Neural progenitor cell (in vitro differentiated cells): ENCODE measurements around the gene GPA33. TPM values are rescaled to one million over a fixed set of nuclear protein-coding genes. Genes with fewer than 3 reads are reported as not detected.

Experiments
- DNase-seq: peaks from one replicate; pipeline ENCODE4 v3.0.0-alpha.2; 2016; ENCODE audit warnings: low spot score
- H2AFZ ChIP-seq: fragments of 200-600 bp; sonication (generic); replicated peaks from 2 replicates; pipeline ENCODE4 v1.6.1; 2016; ENCODE audit warnings: antibody characterized with exemption
- H3F3A ChIP-seq: fragments of 200-600 bp; sonication (generic); 2 replicates; pipeline ENCODE4 v1.6.1; 2016; ENCODE audit warnings: antibody characterized with exemption, low read depth
- H3K27ac ChIP-seq: fragments of 200-600 bp; sonication (generic); 2 replicates; pipeline ENCODE4 v1.5.1; 2016; ENCODE audit warnings: mild to moderate bottlenecking
- H3K27me3 ChIP-seq: fragments of 200-600 bp; sonication (generic); 2 replicates; pipeline ENCODE4 v1.6.1; 2016; ENCODE audit warnings: mild to moderate bottlenecking, moderate library complexity
- H3K36me3 ChIP-seq: fragments of 200-600 bp; sonication (generic); 2 replicates; pipeline ENCODE4 v1.5.1; 2016
- H3K4me1 ChIP-seq: fragments of 200-600 bp; sonication (generic); 2 replicates; pipeline ENCODE4 v1.6.1; 2016; ENCODE audit warnings: mixed run types
- H3K4me2 ChIP-seq: fragments of 200-600 bp; sonication (generic); 2 replicates; pipeline ENCODE4 v1.6.1; 2016
- H3K4me3 ChIP-seq: fragments of 200-600 bp; sonication (generic); 2 replicates; pipeline ENCODE4 v1.5.1; 2016
- H3K79me2 ChIP-seq: fragments of 200-600 bp; sonication (generic); 2 replicates; pipeline ENCODE4 v1.6.1; 2016; ENCODE audit warnings: low read depth
- H3K9ac ChIP-seq: fragments of 200-600 bp; sonication (generic); 2 replicates; pipeline ENCODE4 v1.6.1; 2016
- H3K9me3 ChIP-seq: fragments of 200-600 bp; sonication (generic); 2 replicates; pipeline ENCODE4 v1.5.1; 2016; ENCODE audit warnings: low read depth
- H4K20me1 ChIP-seq: fragments of 200-600 bp; sonication (generic); 2 replicates; pipeline ENCODE4 v1.6.1; 2016; ENCODE audit warnings: low read depth
- H3K27ac Mint-ChIP-seq: 3 replicates; pipeline ENCODE4 v1.8.0; 2021; ENCODE audit warnings: mixed read lengths
- H3K27me3 Mint-ChIP-seq: 2 replicates; pipeline ENCODE4 v1.8.0; 2022; ENCODE audit warnings: low read depth, mild to moderate bottlenecking, inconsistent platforms, moderate library complexity, mixed read lengths; ENCODE audit not compliant: insufficient read depth
- H3K36me3 Mint-ChIP-seq: 3 replicates; pipeline ENCODE4 v1.8.0; 2021; ENCODE audit warnings: mixed read lengths
- H3K4me1 Mint-ChIP-seq: 3 replicates; pipeline ENCODE4 v1.8.0; 2021; ENCODE audit warnings: mixed read lengths
- H3K4me3 Mint-ChIP-seq: 3 replicates; pipeline ENCODE4 v1.8.0; 2021; ENCODE audit warnings: mild to moderate bottlenecking, moderate library complexity, mixed read lengths
- H3K9me3 Mint-ChIP-seq: 3 replicates; pipeline ENCODE4 v1.8.0; 2020; ENCODE audit warnings: mixed read lengths
- EZH2 ChIP-seq: fragments of 200-600 bp; sonication (generic); IDR thresholded peaks from 2 replicates; pipeline ENCODE4 v1.6.1; 2017; ENCODE audit warnings: antibody characterized with exemption, mild to moderate bottlenecking, moderate library complexity
- EZH2phosphoT487 ChIP-seq: fragments of 200-600 bp; sonication (generic); IDR thresholded peaks from 2 replicates; pipeline ENCODE4 v1.6.1; 2017; ENCODE audit warnings: antibody characterized with exemption
- total RNA-seq: library from RNA; depleted of rRNA; stranded (reverse); fragments of >200 nt; gene quantifications from 2 replicates; pipeline ENCODE4 v1.2.3, GENCODE V29; 2015; ENCODE audit warnings: low replicate concordance
- TF ChIP-seq, protein P1 (sequence below): fragments of 200-600 bp; sonication (generic); IDR thresholded peaks from 2 replicates; pipeline ENCODE4 v1.5.1; 2017; ENCODE audit warnings: antibody characterized with exemption, mild to moderate bottlenecking

Gene GPA33
- total RNA-seq, 1 donor from 2014 or later = 0.52 TPM

DNA sequence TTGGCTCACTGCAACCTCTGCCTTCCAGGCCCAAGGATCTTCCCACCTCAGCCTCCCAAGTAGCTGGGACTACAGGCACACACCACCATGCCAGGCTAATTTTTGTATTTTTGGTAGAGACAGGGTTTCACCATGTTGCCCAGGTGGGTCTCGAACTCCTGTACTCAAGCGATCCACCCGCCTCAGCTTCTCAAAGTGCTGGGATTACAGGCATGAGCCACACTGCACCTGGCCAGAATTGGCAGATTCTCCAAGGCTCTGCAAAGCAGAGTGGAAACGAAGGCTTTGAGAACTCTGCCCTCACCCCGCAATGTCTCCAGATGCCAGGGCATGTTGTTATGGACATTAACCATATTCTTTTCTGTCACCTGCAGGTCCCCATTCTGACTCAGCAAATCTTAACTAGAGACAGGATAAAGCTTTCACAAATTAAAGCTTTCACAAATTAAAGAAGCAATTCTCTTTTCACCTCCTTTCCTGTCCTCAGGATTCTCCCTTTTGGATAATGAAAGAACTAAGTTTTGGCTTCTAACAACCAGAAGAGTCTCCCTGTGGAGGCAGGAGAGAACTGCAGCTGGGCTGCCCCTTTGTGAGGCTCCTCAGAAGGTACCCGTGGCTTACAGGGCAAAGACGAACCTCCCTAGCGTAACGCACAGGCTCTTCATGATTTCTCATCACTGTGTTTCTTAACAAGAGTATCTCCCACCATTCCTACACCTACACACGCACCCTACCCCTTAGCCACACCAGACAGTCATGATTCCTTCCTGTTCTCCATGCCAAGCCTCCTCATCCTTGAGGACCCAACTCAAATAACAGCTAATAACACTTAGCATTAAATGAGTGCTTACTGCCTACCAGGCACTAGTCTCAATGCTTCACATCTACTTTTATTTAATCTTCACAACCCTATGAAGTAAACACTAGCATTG is 29.8 kb downstream of the GPA33 start:
- Mint-ChIP-seq H3K36me3 (no peaks in the 10 kb centered on the region), H3K4me1 (peaks cover 15% of the 10 kb centered on the region), H3K27me3 (peaks cover 4% of the 10 kb centered on the region), H3K27ac (no peak overlapping the region), H3K9me3 (no peaks in the 10 kb centered on the region), H3K4me3 (no peak overlapping the region)
- peaks cover 8% of the 10 kb centered on the region for H3F3A ChIP-seq
- H3K4me1 ChIP-seq = no peaks in the 10 kb centered on the region
- no peak overlapping the region for H3K9ac ChIP-seq
- DNase-seq = peak; percentile 45
- H3K27me3 ChIP-seq = no peaks in the 10 kb centered on the region
- no peaks in the 10 kb centered on the region for H3K79me2 ChIP-seq
- H3K9me3 ChIP-seq = no peaks in the 10 kb centered on the region
- no peaks in the 10 kb centered on the region for H4K20me1 ChIP-seq
- no peak overlapping the region for H3K27ac ChIP-seq
- H3K36me3 ChIP-seq = no peaks in the 10 kb centered on the region
- TF ChIP-seq EZH2 = no peak
- TF ChIP-seq, protein P1, sequence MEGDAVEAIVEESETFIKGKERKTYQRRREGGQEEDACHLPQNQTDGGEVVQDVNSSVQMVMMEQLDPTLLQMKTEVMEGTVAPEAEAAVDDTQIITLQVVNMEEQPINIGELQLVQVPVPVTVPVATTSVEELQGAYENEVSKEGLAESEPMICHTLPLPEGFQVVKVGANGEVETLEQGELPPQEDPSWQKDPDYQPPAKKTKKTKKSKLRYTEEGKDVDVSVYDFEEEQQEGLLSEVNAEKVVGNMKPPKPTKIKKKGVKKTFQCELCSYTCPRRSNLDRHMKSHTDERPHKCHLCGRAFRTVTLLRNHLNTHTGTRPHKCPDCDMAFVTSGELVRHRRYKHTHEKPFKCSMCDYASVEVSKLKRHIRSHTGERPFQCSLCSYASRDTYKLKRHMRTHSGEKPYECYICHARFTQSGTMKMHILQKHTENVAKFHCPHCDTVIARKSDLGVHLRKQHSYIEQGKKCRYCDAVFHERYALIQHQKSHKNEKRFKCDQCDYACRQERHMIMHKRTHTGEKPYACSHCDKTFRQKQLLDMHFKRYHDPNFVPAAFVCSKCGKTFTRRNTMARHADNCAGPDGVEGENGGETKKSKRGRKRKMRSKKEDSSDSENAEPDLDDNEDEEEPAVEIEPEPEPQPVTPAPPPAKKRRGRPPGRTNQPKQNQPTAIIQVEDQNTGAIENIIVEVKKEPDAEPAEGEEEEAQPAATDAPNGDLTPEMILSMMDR = peak; percentile 35
- H2AFZ ChIP-seq = no peak overlapping the region
- no peak overlapping the region for H3K4me3 ChIP-seq
- no peak overlapping the region for H3K4me2 ChIP-seq

DNA sequence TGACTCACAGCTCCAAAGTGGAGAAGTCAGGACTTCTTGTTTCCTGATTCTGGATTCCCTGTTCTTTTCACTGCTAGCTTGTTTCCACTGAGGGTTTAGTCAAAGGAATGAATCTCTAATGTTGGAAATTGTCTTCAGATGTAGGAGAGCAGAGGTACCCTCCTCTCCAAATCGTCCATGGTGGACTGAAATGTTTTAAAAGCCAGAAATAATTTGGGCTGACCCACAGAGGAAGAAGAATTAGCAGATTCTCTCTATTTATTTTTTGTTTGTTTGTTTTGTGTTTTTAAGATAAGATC is 30.4 kb downstream of the GPA33 start:
- H3K4me1 ChIP-seq = no peaks in the 10 kb centered on the region
- Mint-ChIP-seq H3K27ac (no peak overlapping the region), H3K9me3 (no peaks in the 10 kb centered on the region), H3K4me1 (peaks cover 15% of the 10 kb centered on the region), H3K27me3 (peaks cover 4% of the 10 kb centered on the region), H3K36me3 (no peaks in the 10 kb centered on the region), H3K4me3 (no peak overlapping the region)
- H3K4me3 ChIP-seq = no peak overlapping the region
- no peaks in the 10 kb centered on the region for H3K79me2 ChIP-seq
- no peak for DNase-seq
- H3K27me3 ChIP-seq = no peaks in the 10 kb centered on the region
- H3K4me2 ChIP-seq = no peak overlapping the region
- H3K9me3 ChIP-seq = no peaks in the 10 kb centered on the region
- H4K20me1 ChIP-seq = no peaks in the 10 kb centered on the region
- no peaks in the 10 kb centered on the region for H3K36me3 ChIP-seq
- no peak overlapping the region for H3K27ac ChIP-seq
- H3F3A ChIP-seq = peaks cover 8% of the 10 kb centered on the region
- no peak for TF ChIP-seq EZH2phosphoT487
- no peak for TF ChIP-seq EZH2
- TF ChIP-seq, protein P1 = no peak
- no peak overlapping the region for H2AFZ ChIP-seq
- H3K9ac ChIP-seq = no peak overlapping the region

DNA sequence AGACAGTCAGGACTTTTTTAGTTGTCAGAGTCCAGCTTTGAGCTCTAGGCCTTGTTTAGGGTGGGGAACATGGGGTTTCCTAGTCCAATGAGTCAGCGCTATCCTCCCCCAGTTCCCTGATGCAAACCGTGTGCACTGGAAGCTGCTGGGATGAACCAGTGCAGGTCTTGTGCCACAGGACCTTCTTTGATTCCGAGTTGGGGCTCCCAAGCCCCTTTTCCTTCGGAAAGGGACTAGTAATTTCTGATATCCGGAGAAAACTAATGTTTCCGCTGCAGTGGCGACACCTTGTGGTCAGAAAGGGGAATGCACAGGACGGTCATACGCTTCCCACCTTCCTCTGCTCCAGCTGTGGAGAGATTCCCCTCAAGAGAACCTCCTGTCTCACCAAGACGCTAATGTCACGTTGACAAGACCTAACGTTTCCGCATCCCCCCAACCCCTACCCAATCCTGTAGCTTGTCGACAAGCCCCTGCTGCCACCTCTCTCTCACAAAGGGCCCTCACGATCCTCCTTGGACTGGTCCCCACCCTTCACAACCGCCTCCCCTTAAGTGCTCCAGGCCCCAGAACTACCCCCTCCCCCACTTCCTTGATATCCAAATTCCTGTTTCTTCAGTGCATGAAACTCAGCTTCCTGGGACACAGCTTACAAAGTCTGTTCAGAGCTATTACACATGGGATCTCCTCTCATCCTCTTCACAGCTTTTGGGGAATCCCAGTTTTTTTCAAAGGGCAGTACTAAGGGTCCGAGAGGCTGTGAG is 30.9 kb downstream of the GPA33 start:
- Mint-ChIP-seq H3K4me1 (peaks cover 15% of the 10 kb centered on the region), H3K36me3 (no peaks in the 10 kb centered on the region), H3K9me3 (no peaks in the 10 kb centered on the region), H3K27ac (peak overlapping the region; percentile 55), H3K4me3 (no peak overlapping the region), H3K27me3 (peaks cover 4% of the 10 kb centered on the region)
- Histone ChIP-seq H3K4me3 (no peak overlapping the region), H4K20me1 (no peaks in the 10 kb centered on the region), H3K9me3 (no peaks in the 10 kb centered on the region), H3F3A (peaks cover 8% of the 10 kb centered on the region), H3K4me2 (peak overlapping the region; percentile 39), H2AFZ (peak overlapping the region; percentile 98), H3K9ac (no peak overlapping the region), H3K79me2 (no peaks in the 10 kb centered on the region), H3K36me3 (no peaks in the 10 kb centered on the region), H3K27me3 (no peaks in the 10 kb centered on the region), H3K27ac (no peak overlapping the region), H3K4me1 (no peaks in the 10 kb centered on the region)
- peak; percentile 80 for DNase-seq
- no peak for TF ChIP-seq EZH2
- TF ChIP-seq, protein P1 = peak; percentile 97
